GM23338 (cell line): ENCODE measurements around the gene PDSS2. TPM values are rescaled to one million over a fixed set of nuclear protein-coding genes. Genes with fewer than 3 reads are reported as not detected.

Experiments
- ATAC-seq: fragments of 200-7000 bp; cut with Tn5 transposase; 3 replicates; pipeline ENCODE4 v1.9.1; 2020
- DNase-seq: peaks from one replicate; pipeline ENCODE4 v3.0.0-alpha.2; 2015; ENCODE audit warnings: low spot score
- H2AFZ ChIP-seq: fragments of 200-600 bp; sonication (generic); 2 replicates; pipeline ENCODE4 v1.8.0; 2016; ENCODE audit warnings: antibody characterized with exemption, mild to moderate bottlenecking, moderate library complexity
- H3F3A ChIP-seq: fragments of 200-600 bp; sonication (generic); replicated peaks from 2 replicates; pipeline ENCODE4 v1.8.0; 2017; ENCODE audit warnings: antibody characterized with exemption, mixed run types, low read depth
- H3K27ac ChIP-seq: fragments of 200-600 bp; sonication (generic); 2 replicates; pipeline ENCODE4 v1.6.1; 2016; ENCODE audit warnings: low read depth
- H3K27me3 ChIP-seq: fragments of 200-600 bp; sonication (generic); 2 replicates; pipeline ENCODE4 v1.8.0; 2016; ENCODE audit warnings: mild to moderate bottlenecking, mixed run types, moderate library complexity; ENCODE audit not compliant: insufficient read depth
- H3K36me3 ChIP-seq: fragments of 200-600 bp; sonication (generic); 2 replicates; pipeline ENCODE4 v1.8.0; 2016; ENCODE audit warnings: mild to moderate bottlenecking; ENCODE audit not compliant: insufficient read depth
- H3K4me1 ChIP-seq: fragments of 200-600 bp; sonication (generic); 2 replicates; pipeline ENCODE4 v1.8.0; 2016; ENCODE audit warnings: mild to moderate bottlenecking, moderate library complexity; ENCODE audit not compliant: insufficient read depth
- H3K4me2 ChIP-seq: fragments of 200-600 bp; sonication (generic); 2 replicates; pipeline ENCODE4 v1.7.1; 2017; ENCODE audit warnings: mixed run types
- H3K4me3 ChIP-seq: fragments of 200-600 bp; sonication (generic); 2 replicates; pipeline ENCODE4 v1.6.1; 2016; ENCODE audit warnings: mixed run types
- H3K79me2 ChIP-seq: fragments of 200-600 bp; sonication (generic); replicated peaks from 2 replicates; pipeline ENCODE4 v1.8.0; 2017; ENCODE audit warnings: mild to moderate bottlenecking; ENCODE audit not compliant: insufficient read depth
- H3K9me2 ChIP-seq: fragments of 200-600 bp; sonication (generic); 2 replicates; pipeline ENCODE4 v1.8.0; 2017; ENCODE audit not compliant: insufficient read depth
- H4K20me1 ChIP-seq: fragments of 200-600 bp; sonication (generic); replicated peaks from 2 replicates; pipeline ENCODE4 v1.8.0; 2017; ENCODE audit warnings: mild to moderate bottlenecking; ENCODE audit not compliant: insufficient read depth
- H3K27ac Mint-ChIP-seq: 2 replicates; pipeline ENCODE4 v1.8.0; 2020; ENCODE audit warnings: inconsistent platforms, mild to moderate bottlenecking, moderate library complexity, mixed read lengths
- H3K27me3 Mint-ChIP-seq: 3 replicates; pipeline ENCODE4 v1.8.0; 2022; ENCODE audit warnings: low read depth, mild to moderate bottlenecking, moderate library complexity, mixed read lengths, inconsistent platforms; ENCODE audit not compliant: insufficient read depth, poor library complexity
- H3K36me3 Mint-ChIP-seq: 3 replicates; pipeline ENCODE4 v1.8.0; 2021; ENCODE audit warnings: low read depth, mild to moderate bottlenecking, inconsistent platforms, moderate library complexity, mixed read lengths
- H3K4me1 Mint-ChIP-seq: 3 replicates; pipeline ENCODE4 v1.8.0; 2020; ENCODE audit warnings: mild to moderate bottlenecking, inconsistent platforms, mixed read lengths
- H3K4me3 Mint-ChIP-seq: 3 replicates; pipeline ENCODE4 v1.8.0; 2021; ENCODE audit warnings: moderate library complexity, mild to moderate bottlenecking, inconsistent platforms, mixed read lengths
- H3K9me3 Mint-ChIP-seq: 3 replicates; pipeline ENCODE4 v1.8.0; 2020; ENCODE audit warnings: moderate library complexity, mild to moderate bottlenecking, inconsistent platforms, mixed read lengths
- CREB1 ChIP-seq: fragments of 250-450 bp; sonication (Bioruptor Pico); IDR thresholded peaks from 2 replicates; pipeline ENCODE4 v1.5.0; 2020; ENCODE audit warnings: low read depth, mild to moderate bottlenecking, moderate library complexity
- CTCF ChIP-seq, 2 experiments: fragments of 200-600 bp in 1 of 2; sonication (generic) in 1 of 2; conservative IDR thresholded peaks; 2 replicates each; pipeline versions ENCODE4 v1.5.1 to v1.6.1; 2016 to 2017; ENCODE audit warnings: antibody characterized with exemption in 2 of 2, low read depth in 2 of 2, mild to moderate bottlenecking in 2 of 2, moderate library complexity in 1 of 2
- ETS1 ChIP-seq: IDR thresholded peaks from 2 replicates; pipeline ENCODE4 v1.6.1; 2016; ENCODE audit warnings: antibody characterized with exemption
- EZH2 ChIP-seq: fragments of 200-600 bp; sonication (generic); IDR thresholded peaks from one replicate; pipeline ENCODE4 v1.8.0; 2017; ENCODE audit warnings: antibody characterized with exemption, mild to moderate bottlenecking, low read depth; ENCODE audit not compliant: unreplicated experiment
- EZH2phosphoT487 ChIP-seq: fragments of 200-600 bp; sonication (generic); IDR thresholded peaks from one replicate; pipeline ENCODE4 v1.8.1; 2018; ENCODE audit warnings: antibody characterized with exemption; ENCODE audit not compliant: unreplicated experiment
- JUNB ChIP-seq: IDR thresholded peaks from one replicate; pipeline ENCODE4 v1.6.1; 2016; ENCODE audit warnings: antibody characterized with exemption; ENCODE audit not compliant: unreplicated experiment
- NANOG ChIP-seq: IDR thresholded peaks from 2 replicates; pipeline ENCODE4 v1.6.1; 2016; ENCODE audit warnings: antibody characterized with exemption, borderline replicate concordance
- POLR2AphosphoS5 ChIP-seq: IDR thresholded peaks from 2 replicates; pipeline ENCODE4 v1.6.1; 2016; ENCODE audit warnings: antibody characterized with exemption, low read depth
- REST ChIP-seq: IDR thresholded peaks from one replicate; pipeline ENCODE4 v1.6.1; 2018; ENCODE audit warnings: antibody characterized with exemption; ENCODE audit not compliant: unreplicated experiment
- STAT1 ChIP-seq: IDR thresholded peaks from one replicate; pipeline ENCODE4 v1.6.1; 2016; ENCODE audit warnings: antibody characterized with exemption; ENCODE audit not compliant: unreplicated experiment
- ZNF114 ChIP-seq: fragments of 250-450 bp; sonication (Bioruptor Pico); IDR thresholded peaks from 2 replicates; pipeline ENCODE4 v1.5.0; 2020; ENCODE audit warnings: mild to moderate bottlenecking, moderate library complexity
- ZNF331 ChIP-seq: fragments of 250-450 bp; sonication (Bioruptor Pico); IDR thresholded peaks from 2 replicates; pipeline ENCODE4 v1.5.0; 2020; ENCODE audit warnings: low read depth, mild to moderate bottlenecking, moderate library complexity
- ZNF462 ChIP-seq: fragments of 250-450 bp; sonication (Bioruptor Pico); IDR thresholded peaks from 2 replicates; pipeline ENCODE4 v1.5.0; 2020; ENCODE audit warnings: mild to moderate bottlenecking, moderate library complexity
- polyA plus RNA-seq: library from polyadenylated mRNA; unstranded; fragments of >200 nt; fragmentation: Nextera tagmentation; extraction: Ambion mirVana; gene quantifications from 2 replicates; pipeline ENCODE4 v1.2.1, GENCODE V29; 2016
- total RNA-seq: library from RNA; depleted of rRNA; stranded (reverse); fragments of >200 nt; shearing (Covaris generic); gene quantifications from 2 replicates; pipeline ENCODE4 v1.2.3, GENCODE V29; 2014

Gene PDSS2
- total and polyA plus RNA-seq, 2 experiments from 2014 or later = 7.3 to 16.7 TPM

- H3K4me3 ChIP-seq = no peak overlapping the region
- H3F3A ChIP-seq = 0 out of 2 replicates have a peak, but pooled peaks cover 3% of the 10 kb centered on the region
- TF ChIP-seq JUNB = no peak
- TF ChIP-seq CTCF (conservative IDR thresholded peaks at IDR 0.05; ENCODE audit: low read depth in 2 of 2) = no peak
- TF ChIP-seq ZNF462 (CRISPR knock-in tag) = no peak
- TF ChIP-seq STAT1 = no peak
- no peak for TF ChIP-seq REST
- TF ChIP-seq ZNF114 (CRISPR knock-in tag) = no peak
- TF ChIP-seq NANOG = no peak
- TF ChIP-seq CREB1 = no peak
- no peak for TF ChIP-seq EZH2phosphoT487
- TF ChIP-seq POLR2AphosphoS5 = no peak
- no peak for TF ChIP-seq ZNF331 (CRISPR knock-in tag)
- no peak for TF ChIP-seq EZH2
- TF ChIP-seq ETS1 = no peak
- no peaks in the 10 kb centered on the region for H3K27me3 ChIP-seq
- no peak overlapping the region for H2AFZ ChIP-seq
- no peaks in the 10 kb centered on the region for H3K27me3 Mint-ChIP-seq
- peak overlapping the region; percentile 72; the same call in 1 of the 2 replicates for H3K27ac ChIP-seq
- H3K9me2 ChIP-seq = no peaks in the 10 kb centered on the region
- DNase-seq (no peak), ATAC-seq (no peak)
- H4K20me1 ChIP-seq = no peaks in the 10 kb centered on the region
- H3K36me3 Mint-ChIP-seq = no peaks in the 10 kb centered on the region
- H3K27ac Mint-ChIP-seq = no peak overlapping the region
- no peaks in the 10 kb centered on the region for H3K4me1 Mint-ChIP-seq
- H3K4me3 Mint-ChIP-seq = no peak overlapping the region
- no peaks in the 10 kb centered on the region for H3K36me3 ChIP-seq
- H3K79me2 ChIP-seq = no peaks in the 10 kb centered on the region
- H3K9me3 Mint-ChIP-seq = no peaks in the 10 kb centered on the region
- no peaks in the 10 kb centered on the region for H3K4me1 ChIP-seq
- no peak overlapping the region for H3K4me2 ChIP-seq
These were observed 273.3 kb downstream of the PDSS2 start for GRCh38 chr6:107186047-107186446.
